Measurements from ENCODE around the gene HSPB1. TPM values are rescaled to one million over a fixed set of nuclear protein-coding genes. Genes with fewer than 3 reads are reported as not detected.

HSPB1 gene
- total RNA-seq, 3 donors from 2014 or later: 207 to 840 (median 310) TPM

GRCh38 chr7:76346778-76347177 is 44.3 kb downstream of the HSPB1 start:
- intact Hi-C loops (cut with DNase I, micrococcal nuclease): no loop called here
- H3K36me3 ChIP-seq (ENCODE audit: low read depth): no peaks in the 10 kb centered on the region
- H3K4me3 ChIP-seq: no peak overlapping the region
- DNase-seq: no peak
- TF ChIP-seq, protein P1, sequence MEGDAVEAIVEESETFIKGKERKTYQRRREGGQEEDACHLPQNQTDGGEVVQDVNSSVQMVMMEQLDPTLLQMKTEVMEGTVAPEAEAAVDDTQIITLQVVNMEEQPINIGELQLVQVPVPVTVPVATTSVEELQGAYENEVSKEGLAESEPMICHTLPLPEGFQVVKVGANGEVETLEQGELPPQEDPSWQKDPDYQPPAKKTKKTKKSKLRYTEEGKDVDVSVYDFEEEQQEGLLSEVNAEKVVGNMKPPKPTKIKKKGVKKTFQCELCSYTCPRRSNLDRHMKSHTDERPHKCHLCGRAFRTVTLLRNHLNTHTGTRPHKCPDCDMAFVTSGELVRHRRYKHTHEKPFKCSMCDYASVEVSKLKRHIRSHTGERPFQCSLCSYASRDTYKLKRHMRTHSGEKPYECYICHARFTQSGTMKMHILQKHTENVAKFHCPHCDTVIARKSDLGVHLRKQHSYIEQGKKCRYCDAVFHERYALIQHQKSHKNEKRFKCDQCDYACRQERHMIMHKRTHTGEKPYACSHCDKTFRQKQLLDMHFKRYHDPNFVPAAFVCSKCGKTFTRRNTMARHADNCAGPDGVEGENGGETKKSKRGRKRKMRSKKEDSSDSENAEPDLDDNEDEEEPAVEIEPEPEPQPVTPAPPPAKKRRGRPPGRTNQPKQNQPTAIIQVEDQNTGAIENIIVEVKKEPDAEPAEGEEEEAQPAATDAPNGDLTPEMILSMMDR (IDR thresholded peaks at IDR 0.05): no peak
- no peaks in the 10 kb centered on the region for H3K9me3 ChIP-seq
- peaks cover 27% of the 10 kb centered on the region for H3K4me1 ChIP-seq (ENCODE audit: low read depth)
- ATAC-seq: peak; percentile 13

DNA sequence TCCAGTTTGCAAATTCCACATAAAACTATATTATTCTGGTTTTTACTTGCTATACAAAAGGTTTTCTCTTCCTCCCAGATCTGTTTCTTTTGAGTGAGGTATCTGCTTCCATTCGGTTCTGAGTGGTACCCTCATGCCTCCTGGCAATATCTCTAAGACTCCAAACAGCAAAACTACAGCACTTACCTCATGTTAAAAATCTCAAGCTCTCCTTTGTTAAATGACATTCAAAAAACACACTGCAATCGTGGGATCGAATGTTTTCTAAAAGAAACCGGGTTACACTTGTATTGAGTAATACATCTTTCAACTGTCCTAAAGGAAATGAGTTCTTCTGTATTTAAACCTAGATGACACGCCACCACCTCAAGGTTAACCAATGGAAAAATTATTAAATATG is 45.2 kb downstream of the HSPB1 start:
- no peaks in the 10 kb centered on the region for H3K36me3 ChIP-seq (ENCODE audit: low read depth)
- peaks cover 27% of the 10 kb centered on the region for H3K4me1 ChIP-seq (ENCODE audit: low read depth)
- ATAC-seq: no peak
- H3K9me3 ChIP-seq: no peaks in the 10 kb centered on the region
- TF ChIP-seq, protein P1 (IDR thresholded peaks at IDR 0.05): no peak
- intact Hi-C loops (cut with DNase I, micrococcal nuclease): no loop called here
- H3K4me3 ChIP-seq: no peak overlapping the region
- no peak for DNase-seq

GRCh38 chr7:76349313-76349885 is 46.9 kb downstream of the HSPB1 start:
- Histone ChIP-seq H3K36me3 (ENCODE audit: low read depth) (no peaks in the 10 kb centered on the region), H3K9me3 (no peaks in the 10 kb centered on the region), H3K4me1 (ENCODE audit: low read depth) (peaks cover 27% of the 10 kb centered on the region), H3K4me3 (no peak overlapping the region)
- intact Hi-C loops (cut with DNase I, micrococcal nuclease): no loop called here
- ATAC-seq: no peak
- TF ChIP-seq, protein P1 (IDR thresholded peaks at IDR 0.05): no peak
- no peak for DNase-seq

DNA sequence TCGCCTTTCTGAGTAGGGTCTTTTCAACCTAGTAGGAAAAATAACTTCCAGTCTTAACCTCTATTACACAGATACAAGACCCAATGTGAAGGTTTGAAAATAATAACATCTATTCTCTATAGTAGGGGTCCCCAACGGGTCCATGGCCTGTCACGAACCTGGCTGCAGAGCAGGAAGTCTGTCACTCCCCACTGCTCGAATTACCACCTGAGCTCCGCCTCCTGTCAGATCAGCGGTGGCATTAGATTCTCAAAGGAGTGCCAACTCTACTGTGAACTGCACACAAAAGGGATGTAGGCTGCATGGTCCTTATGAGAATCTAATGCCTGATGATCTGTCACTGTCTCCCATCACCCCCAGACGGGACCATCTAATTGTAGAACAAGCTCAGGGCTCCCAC is 48.9 kb downstream of the HSPB1 start:
- Histone ChIP-seq H3K4me1 (ENCODE audit: low read depth) (peaks cover 18% of the 10 kb centered on the region), H3K4me3 (no peak overlapping the region), H3K9me3 (no peaks in the 10 kb centered on the region), H3K36me3 (ENCODE audit: low read depth) (no peaks in the 10 kb centered on the region)
- TF ChIP-seq, protein P1 (IDR thresholded peaks at IDR 0.05): no peak
- ATAC-seq: no peak
- DNase-seq: no peak
- intact Hi-C loops (cut with DNase I, micrococcal nuclease): no loop called here

DNA sequence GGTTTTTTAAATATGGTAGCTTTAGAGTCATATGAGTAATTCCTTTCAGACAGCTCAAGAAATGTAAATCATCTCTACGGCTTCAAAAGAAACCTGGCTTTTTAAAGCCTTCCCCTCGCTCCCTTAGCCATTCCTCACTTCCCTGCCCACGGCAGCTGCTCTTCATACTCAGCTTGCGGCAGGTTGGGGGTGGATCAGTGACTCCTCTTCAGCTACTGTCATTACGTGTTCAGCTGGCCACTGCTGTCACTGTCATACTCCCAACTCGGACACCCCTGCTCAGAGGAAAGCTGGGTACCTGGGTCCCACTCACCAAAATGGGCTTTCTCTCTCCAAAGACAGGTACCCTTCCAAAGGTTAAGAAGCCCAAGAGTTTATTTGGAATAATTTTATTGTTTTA is 49.7 kb downstream of the HSPB1 start:
- no peak overlapping the region for H3K4me3 ChIP-seq
- TF ChIP-seq, protein P1 (IDR thresholded peaks at IDR 0.05): no peak
- peaks cover 17% of the 10 kb centered on the region for H3K4me1 ChIP-seq (ENCODE audit: low read depth)
- no peak for DNase-seq
- no peaks in the 10 kb centered on the region for H3K9me3 ChIP-seq
- no peak for ATAC-seq
- intact Hi-C loops (cut with DNase I, micrococcal nuclease): no loop called here
- no peaks in the 10 kb centered on the region for H3K36me3 ChIP-seq (ENCODE audit: low read depth)

GRCh38 chr7:76353744-76354143 is 51.3 kb downstream of the HSPB1 start:
- no peak for ATAC-seq
- H3K9me3 ChIP-seq: no peaks in the 10 kb centered on the region
- peaks cover 12% of the 10 kb centered on the region for H3K4me1 ChIP-seq (ENCODE audit: low read depth)
- H3K36me3 ChIP-seq (ENCODE audit: low read depth): no peaks in the 10 kb centered on the region
- H3K4me3 ChIP-seq: no peak overlapping the region
- TF ChIP-seq, protein P1 (IDR thresholded peaks at IDR 0.05): no peak
- intact Hi-C loops (cut with DNase I, micrococcal nuclease): no loop called here
- DNase-seq: no peak
